Measurements from ENCODE around the gene TNFSF9.
"Not testable (repeated sequence)": the region's sequence is repeated elsewhere in the genome, so short reads cannot be mapped to it uniquely, and the experiment has no call there.

TNFSF9 gene

GRCh38 chr19:6500837-6501739 is 29.7 kb upstream of the TNFSF9 start:
- TF ChIP-seq OSR1 (CRISPR knock-in tag; IDR thresholded peaks at IDR 0.05) (no peak), PATZ1 (CRISPR knock-in tag; IDR thresholded peaks at IDR 0.05; ENCODE audit: borderline replicate concordance) (no peak), TOX (CRISPR knock-in tag; IDR thresholded peaks at IDR 0.05; ENCODE audit: borderline replicate concordance) (no peak), RARB (CRISPR knock-in tag; IDR thresholded peaks at IDR 0.05) (no peak), GLIS3 (CRISPR knock-in tag; IDR thresholded peaks at IDR 0.05) (no peak), ZFP30 (CRISPR knock-in tag; IDR thresholded peaks at IDR 0.05) (no peak), TSHZ2 (CRISPR knock-in tag; IDR thresholded peaks at IDR 0.05) (no peak), SNAI2 (CRISPR knock-in tag; IDR thresholded peaks at IDR 0.05) (no peak), TCF4 (CRISPR knock-in tag; IDR thresholded peaks at IDR 0.05; ENCODE audit: borderline replicate concordance) (no peak)
- no peak for ATAC-seq

GRCh38 chr19:6501740-6502648 is 28.8 kb upstream of the TNFSF9 start, which contains the start of gene TUBB4A:
Gene TUBB4A (minus strand): TSS chr19:6502309. CDS start chr19:6502212, 97 bp downstream.
- TF ChIP-seq CSRNP3 (CRISPR knock-in tag; IDR thresholded peaks at IDR 0.05) (no peak), ZC3H10 (CRISPR knock-in tag; IDR thresholded peaks at IDR 0.05) (no peak), TCF4 (CRISPR knock-in tag; IDR thresholded peaks at IDR 0.05; ENCODE audit: borderline replicate concordance) (no peak), GLIS3 (CRISPR knock-in tag; IDR thresholded peaks at IDR 0.05) (no peak), ZNF565 (CRISPR knock-in tag; conservative IDR thresholded peaks at IDR 0.05; ENCODE audit: low read depth) (no peak), ZFP3 (CRISPR knock-in tag; IDR thresholded peaks at IDR 0.05) (no peak), TOX (CRISPR knock-in tag; IDR thresholded peaks at IDR 0.05; ENCODE audit: borderline replicate concordance) (no peak), TSHZ2 (CRISPR knock-in tag; IDR thresholded peaks at IDR 0.05) (no peak)
- peak; percentile 52 for ATAC-seq

- no peak for ATAC-seq
- TF ChIP-seq OSR1 (CRISPR knock-in tag; IDR thresholded peaks at IDR 0.05) = no peak
- no peak for TF ChIP-seq ZNF70 (CRISPR knock-in tag; IDR thresholded peaks at IDR 0.05)
- no peak for TF ChIP-seq ESRRG (CRISPR knock-in tag; IDR thresholded peaks at IDR 0.05)
- TF ChIP-seq TCF4 (CRISPR knock-in tag; IDR thresholded peaks at IDR 0.05; ENCODE audit: borderline replicate concordance) = no peak
- TF ChIP-seq RARB (CRISPR knock-in tag; IDR thresholded peaks at IDR 0.05) = no peak
- no peak for TF ChIP-seq ARNTL (CRISPR knock-in tag; IDR thresholded peaks at IDR 0.05; ENCODE audit: borderline replicate concordance, low read depth)
- no peak for TF ChIP-seq CREB5 (CRISPR knock-in tag; IDR thresholded peaks at IDR 0.05; ENCODE audit: low read depth)
- no peak for TF ChIP-seq ISL1 (CRISPR knock-in tag; IDR thresholded peaks at IDR 0.05)
- no peak for TF ChIP-seq ZFP3 (CRISPR knock-in tag; IDR thresholded peaks at IDR 0.05)
Observed at GRCh38 chr19:6503407-6504201, 27.2 kb upstream of the TNFSF9 start.

GRCh38 chr19:6508028-6508771 is 22.6 kb upstream of the TNFSF9 start:
- not testable (repeated sequence) for ATAC-seq
